K562 (cell line): ENCODE measurements around the gene TXLNA. TPM values are rescaled to one million over a fixed set of nuclear protein-coding genes. Genes with fewer than 3 reads are reported as not detected.
A peak's percentile ranks its signal among the peaks of the same experiment; 100 is the strongest.

Experiments
- CHD1 ChIP-seq: fragments of 200-600 bp; sonication (generic); IDR thresholded peaks from one replicate; pipeline ENCODE4 v1.6.1; 2012; ENCODE audit warnings: mild to moderate bottlenecking, moderate library complexity, low read length, inconsistent platforms
- CHD7 ChIP-seq: fragments of 200-600 bp; sonication (generic); IDR thresholded peaks from one replicate; pipeline ENCODE4 v1.6.1; 2012; ENCODE audit warnings: mild to moderate bottlenecking, low read depth, low read length, inconsistent platforms
- DDX20 ChIP-seq: fragments of 450-650 bp; IDR thresholded peaks from 2 replicates; pipeline ENCODE4 v1.6.1; 2016; ENCODE audit warnings: missing genetic modification characterization, low read depth, mild to moderate bottlenecking, missing compliant biosample characterization, moderate library complexity
- HCFC1 ChIP-seq: IDR thresholded peaks from 2 replicates; pipeline ENCODE4 v1.6.1; 2012; ENCODE audit warnings: low read depth, low read length, improper control_type of control experiment
- L3MBTL2 ChIP-seq: fragments of 450-650 bp; IDR thresholded peaks from 2 replicates; pipeline ENCODE4 v1.6.1; 2016; ENCODE audit warnings: mild to moderate bottlenecking, moderate library complexity
- MAFF ChIP-seq: IDR thresholded peaks from 2 replicates; pipeline ENCODE4 v1.6.1; 2012; ENCODE audit warnings: low read length, improper control_type of control experiment
- MTA2 ChIP-seq: fragments of 450-650 bp; IDR thresholded peaks from 2 replicates; pipeline ENCODE4 v1.6.1; 2016; ENCODE audit warnings: low read depth
- MXI1 ChIP-seq: IDR thresholded peaks from 2 replicates; pipeline ENCODE4 v1.6.1; 2011; ENCODE audit warnings: low read depth, mild to moderate bottlenecking, improper control_type of control experiment, low read length
- RUNX1 ChIP-seq: sonication (generic); IDR thresholded peaks from 2 replicates; pipeline ENCODE4 v1.6.1; 2016; ENCODE audit warnings: antibody characterized with exemption, low read depth
- U2AF1 ChIP-seq: fragments of 200-400 bp; formaldehyde crosslinking; optimal IDR thresholded peaks from 2 replicates; pipeline ENCODE3; 2017; ENCODE audit warnings: mild to moderate bottlenecking, low read depth, low read length, moderate library complexity
- XRCC5 ChIP-seq: fragments of 200-400 bp; formaldehyde crosslinking; IDR thresholded peaks from 2 replicates; pipeline ENCODE4 v1.6.1; 2017; ENCODE audit warnings: low read depth, mild to moderate bottlenecking, low read length
- ZBTB49 ChIP-seq: sonication (generic); formaldehyde crosslinking; IDR thresholded peaks from 2 replicates; pipeline ENCODE4 v1.8.0; 2022; ENCODE audit warnings: missing genetic modification reagents, mild to moderate bottlenecking, borderline replicate concordance
- ZKSCAN3 ChIP-seq: fragments of 250-450 bp; sonication (Bioruptor Pico); IDR thresholded peaks from 2 replicates; pipeline ENCODE4 v1.4.0; 2020
- ZNF133 ChIP-seq: fragments of 250-450 bp; sonication (Bioruptor Pico); IDR thresholded peaks from 2 replicates; pipeline ENCODE4 v1.4.0; 2020; ENCODE audit warnings: mild to moderate bottlenecking
- polyA plus RNA-seq, 8 experiments: library from polyadenylated mRNA; depleted of rRNA in 4 of 8; stranded (reverse) in 5 of 8; unstranded in 3 of 8; fragments of >200 nt; fragmentation: Nextera tagmentation in 2 of 8; fragmentation: Illumina TruSeq in 1 of 8; extraction: Ambion mirVana in 2 of 8; extraction: Trizol in 1 of 8; gene quantifications; 2 replicates each; pipeline versions ENCODE4 v1.2.1 to v1.2.3, GENCODE V29; 2011 to 2014; ENCODE audit warnings: inconsistent platforms in 1 of 8, missing spikeins in 1 of 8
- total RNA-seq, 7 experiments: library from RNA; depleted of rRNA in 6 of 7; stranded (reverse); fragments of >200 nt in 6 of 7; fragmentation: Illumina TruSeq in 2 of 7; extraction: Trizol in 2 of 7; gene quantifications; 2 replicates each; pipeline versions ENCODE4 v1.2.1 to v1.2.3, GENCODE V29; 2011 to 2021; ENCODE audit warnings: low replicate concordance in 1 of 7

Gene TXLNA
- total and polyA plus RNA-seq, 9 of the 15 experiments (the other 6 are each of a cell fraction or from before 2014, with no cell fraction given): 9.2 to 54.5 (median 39.3) TPM

GRCh38 chr1:32200226-32201010 lies 20.9 kb downstream of the TXLNA start, which contains the start of gene CCDC28B (continued):
- TF ChIP-seq ZBTB49 (CRISPR knock-in tag) (no peak), RUNX1 (no peak), CHD1 (peak; percentile 27), L3MBTL2 (peak; percentile 99), MAFF (0 out of 2 replicates have a peak, but pooled peaks have one; percentile 0), MTA2 (no peak), HCFC1 (no peak), CHD7 (no peak), XRCC5 (peak; percentile 55), DDX20 (tag) (no peak), ZKSCAN3 (CRISPR knock-in tag) (no peak), MXI1 (0 out of 2 replicates have a peak, but pooled peaks have one; percentile 38), U2AF1 (no peak), ZNF133 (CRISPR knock-in tag) (no peak)
